Lung microvascular endothelial cell (primary cell): ENCODE results near the gene EHMT1. TPM values are rescaled to one million over a fixed set of nuclear protein-coding genes. Genes with fewer than 3 reads are reported as not detected.
A peak's percentile ranks its signal among the peaks of the same experiment; 100 is the strongest.
"Not testable (repeated sequence)": the region's sequence is repeated elsewhere in the genome, so short reads cannot be mapped to it uniquely, and the experiment has no call there.

Experiments
- DNase-seq, 2 donors: peaks; one replicate each; pipeline versions ENCODE4 v3.0.0 to v3.0.0-alpha.2; 2010; ENCODE audit warnings: low read depth in 2 of 2
- total RNA-seq: library from RNA; depleted of rRNA; stranded (reverse); fragments of >200 nt; gene quantifications from 2 replicates; pipeline ENCODE4 v1.2.1, GENCODE V29; 2014

The EHMT1 gene
- total RNA-seq, 1 donor from 2014 or later = 46.2 TPM

DNA sequence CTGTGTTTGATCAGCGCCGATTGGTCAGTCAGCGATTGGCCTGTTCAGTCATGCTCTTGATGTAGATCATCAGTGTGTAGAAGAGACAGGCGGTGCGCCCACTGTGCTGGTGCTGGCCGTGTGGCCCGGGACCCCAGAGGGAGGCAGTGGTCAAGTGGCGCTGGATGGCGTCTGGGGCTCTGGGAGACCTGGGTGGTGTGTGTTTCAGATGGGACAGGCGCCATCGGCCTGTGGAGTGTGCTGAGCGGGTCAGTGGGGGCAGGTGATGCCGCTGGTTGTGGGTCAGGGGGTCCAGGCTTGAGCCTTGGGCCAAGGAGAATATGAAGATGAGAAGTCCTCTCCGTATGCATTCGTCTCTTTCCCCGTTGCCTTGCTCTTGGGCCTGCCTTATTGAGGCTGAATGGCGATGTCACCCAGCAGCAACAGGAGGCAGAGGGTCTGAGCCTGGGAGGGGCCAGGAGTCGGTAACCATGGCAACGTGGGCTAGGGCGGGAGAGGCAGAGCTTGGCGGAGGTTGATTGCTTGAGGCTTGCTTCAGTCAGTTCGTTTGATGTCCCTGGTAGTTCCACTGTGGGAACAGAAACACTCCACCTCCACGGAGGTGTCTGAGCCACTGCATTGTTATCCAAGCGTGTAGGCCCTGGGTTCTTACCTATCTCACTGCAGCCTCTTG, 141.0 kb downstream of the EHMT1 start:
- DNase-seq = no peak

- DNase-seq = no peak
Measured at GRCh38 chr9:137760426-137760825, 141.6 kb downstream of the EHMT1 start.

DNA sequence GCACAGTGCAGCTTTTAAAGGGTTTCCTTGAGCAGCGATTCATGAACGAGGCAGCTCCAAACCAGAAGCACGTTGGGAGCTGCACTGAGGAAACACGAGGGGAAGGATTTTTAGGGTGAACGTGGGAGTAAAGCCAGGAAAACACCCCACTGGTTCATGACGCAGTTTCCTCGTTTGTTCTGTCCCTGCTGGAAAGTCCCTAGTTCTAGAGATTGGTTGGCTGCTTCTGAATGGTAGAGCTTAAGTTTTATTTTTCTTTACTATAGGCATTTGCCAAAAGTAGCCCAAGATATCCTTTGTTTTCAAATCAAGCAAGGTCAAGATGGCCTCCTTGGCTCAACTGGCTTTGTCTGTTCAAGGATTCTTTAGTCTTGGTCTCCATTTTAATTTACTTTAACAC, 142.2 kb downstream of the EHMT1 start:
- peak; percentile 5 to 67 for DNase-seq

GRCh38 chr9:137761793-137762192, 143.0 kb downstream of the EHMT1 start:
- DNase-seq = no peak

- DNase-seq = peak in 1 of 2 donors; percentile 49
Measured at GRCh38 chr9:137762414-137763061, 143.7 kb downstream of the EHMT1 start.

DNA sequence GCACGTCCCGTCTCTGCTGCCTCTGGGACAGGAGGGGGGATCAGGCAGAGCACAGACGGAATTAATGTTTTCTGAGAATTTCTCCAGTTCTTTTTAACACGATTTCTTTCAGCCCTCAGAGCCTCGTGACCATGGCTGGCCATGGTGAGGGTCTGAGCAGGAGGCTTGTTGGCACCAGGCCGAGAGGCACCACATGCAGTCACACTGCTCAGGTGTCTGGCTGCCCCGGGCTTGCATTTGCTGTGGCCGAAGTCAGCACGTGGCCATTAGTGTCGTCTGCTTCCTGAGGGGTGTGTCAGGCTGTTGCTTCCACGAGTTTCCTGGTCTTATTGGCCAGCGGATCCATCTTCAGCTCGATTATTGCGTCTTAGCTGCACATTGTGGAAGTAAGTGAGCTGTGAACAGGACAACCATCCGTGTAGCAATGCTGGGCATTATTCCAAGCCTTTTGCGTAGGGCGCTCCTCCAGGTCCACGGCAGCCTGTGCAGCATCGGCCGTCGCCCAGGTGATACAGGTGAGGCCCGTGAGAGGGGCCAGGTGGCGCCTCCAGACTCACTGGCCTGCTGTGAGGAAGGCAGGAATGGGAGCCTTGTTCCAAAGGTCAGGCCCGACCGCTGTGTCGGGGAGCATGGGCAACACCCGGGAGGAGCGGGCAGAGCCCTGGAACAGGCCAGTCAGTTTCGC, 144.6 kb downstream of the EHMT1 start:
- no peak for DNase-seq

GRCh38 chr9:137764171-137764671, 145.4 kb downstream of the EHMT1 start:
- DNase-seq = no peak

- DNase-seq = no peak
Measured at GRCh38 chr9:137764981-137765380, 146.2 kb downstream of the EHMT1 start.

DNA sequence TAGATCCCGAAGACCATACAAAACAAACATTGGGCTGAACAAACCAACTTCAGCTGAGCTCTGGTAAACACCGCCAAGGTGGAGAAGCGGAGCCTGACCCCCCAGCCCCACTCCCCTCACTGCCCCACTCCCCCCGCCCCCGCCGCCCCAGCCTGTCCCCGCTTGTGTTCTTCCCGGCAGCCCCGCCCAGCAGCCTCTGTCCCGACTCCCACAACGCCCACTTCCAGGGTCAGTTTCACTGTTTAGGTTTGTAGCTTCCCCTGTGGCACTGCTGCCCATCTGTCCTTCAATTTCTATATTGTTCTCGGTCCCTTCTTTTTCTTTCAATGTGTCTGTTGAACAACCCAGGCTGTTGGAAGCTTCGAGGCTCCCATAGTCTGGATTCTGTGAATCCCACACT, 146.7 kb downstream of the EHMT1 start:
- DNase-seq = no peak

DNA sequence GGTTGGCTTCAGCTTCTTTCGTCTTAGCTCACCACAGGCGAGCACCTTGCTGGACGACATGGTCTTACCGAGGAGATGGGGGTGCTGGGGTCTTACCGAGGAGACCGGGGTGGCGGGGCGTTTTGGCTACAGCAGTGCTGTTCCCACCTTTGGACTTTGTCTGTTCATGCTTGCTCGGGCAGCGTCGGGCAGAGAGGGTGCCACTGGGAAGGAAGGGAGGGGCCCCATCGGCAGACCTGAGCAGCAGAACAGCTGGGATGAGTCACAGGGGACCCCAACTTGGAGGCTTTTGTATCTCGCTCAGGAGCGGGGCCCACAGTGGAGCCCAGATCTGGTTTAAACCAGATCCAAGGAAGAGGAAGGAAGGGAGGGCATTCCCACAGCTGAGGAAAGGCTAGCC, 152.8 kb downstream of the EHMT1 start:
- no peak for DNase-seq

GRCh38 chr9:137772281-137772873, 153.6 kb downstream of the EHMT1 start:
- peak in 1 of 2 donors; percentile 34 for DNase-seq

- no peak for DNase-seq
Measured at GRCh38 chr9:137774775-137775386, 156.1 kb downstream of the EHMT1 start.

GRCh38 chr9:137776306-137776995, 157.6 kb downstream of the EHMT1 start:
- DNase-seq = no peak

GRCh38 chr9:137777761-137778160, 159.0 kb downstream of the EHMT1 start:
- no peak for DNase-seq

DNA sequence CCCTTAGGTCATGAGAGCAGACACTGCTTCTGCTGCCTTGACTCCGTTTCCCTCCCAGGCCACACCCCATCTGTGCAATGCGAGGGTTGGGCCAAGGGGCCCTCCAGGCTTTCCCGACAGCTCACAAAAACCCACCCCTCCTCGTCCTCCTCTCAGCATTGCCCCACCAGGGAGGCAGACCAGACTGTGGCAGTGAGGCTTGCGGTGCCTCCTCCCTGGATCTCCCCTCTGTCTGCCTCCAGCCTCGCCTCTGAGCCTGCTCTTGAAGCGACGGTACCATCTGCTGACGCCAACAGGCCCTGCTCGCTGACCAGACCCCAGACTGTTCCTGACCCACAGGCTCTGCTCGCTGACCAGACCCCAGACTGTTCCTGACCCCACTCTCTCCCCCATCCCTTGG, 159.5 kb downstream of the EHMT1 start:
- no peak for DNase-seq

- no peak for DNase-seq
Measured at GRCh38 chr9:137778914-137779313, 160.1 kb downstream of the EHMT1 start.

DNA sequence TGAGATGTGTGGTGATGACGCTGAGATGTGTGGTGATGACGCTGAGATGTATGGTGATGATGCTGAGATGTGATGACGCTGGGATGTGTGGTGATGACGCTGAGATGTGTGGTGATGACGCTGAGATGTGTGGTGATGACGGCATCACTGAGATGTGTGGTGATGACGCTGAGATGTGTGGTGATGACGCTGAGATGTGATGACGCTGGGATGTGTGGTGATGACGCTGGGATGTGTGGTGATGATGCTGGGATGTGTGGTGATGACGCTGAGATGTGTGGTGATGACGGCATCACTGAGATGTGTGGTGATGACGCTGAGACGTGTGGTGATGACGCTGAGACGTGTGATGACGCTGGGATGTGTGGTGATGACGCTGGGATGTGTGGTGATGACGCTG, 161.2 kb downstream of the EHMT1 start:
- not testable (repeated sequence) for DNase-seq

GRCh38 chr9:137781906-137782585, 163.2 kb downstream of the EHMT1 start:
- no peak for DNase-seq

DNA sequence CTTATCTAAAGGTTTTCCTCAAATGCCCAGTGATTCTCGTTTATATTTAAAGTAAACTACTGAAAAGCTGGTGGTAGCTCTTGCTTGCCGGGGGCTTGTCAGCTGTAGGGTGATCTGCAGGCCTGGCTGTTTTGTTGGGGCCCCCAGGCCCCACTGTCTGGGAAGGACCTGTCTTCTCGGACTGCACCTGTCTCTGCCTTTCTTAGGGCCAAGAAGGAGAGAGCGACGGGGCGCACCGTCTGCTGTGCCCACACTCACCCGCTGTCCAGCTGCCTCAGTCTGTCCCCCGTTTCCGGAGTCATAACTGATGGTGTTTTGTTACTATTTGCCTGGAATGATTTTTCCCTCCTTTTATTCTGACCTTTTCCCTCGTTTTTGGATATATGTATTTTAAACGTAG, 164.7 kb downstream of the EHMT1 start:
- DNase-seq = no peak

DNA sequence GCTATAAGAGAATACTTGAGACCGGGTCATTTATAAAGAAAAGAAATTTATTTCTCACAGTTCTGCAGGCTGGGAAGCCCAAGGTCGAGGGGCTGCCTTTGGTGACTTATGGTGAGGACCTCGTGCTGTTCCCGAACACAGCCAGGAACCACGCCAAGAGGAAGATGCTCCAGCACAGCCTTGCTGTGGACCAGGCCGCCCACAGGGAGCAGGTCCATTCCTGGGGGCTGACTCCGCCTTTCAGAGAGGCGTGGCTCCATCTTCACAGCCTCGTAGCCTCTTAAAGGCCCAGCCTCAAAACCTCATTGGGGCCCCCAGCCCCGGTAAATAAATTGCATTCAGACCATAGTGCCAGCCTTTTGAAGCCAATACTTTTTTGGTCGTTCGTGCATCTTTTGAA, 165.2 kb downstream of the EHMT1 start:
- no peak for DNase-seq
